ENCODE measurements around the gene SLC25A22. TPM values are rescaled to one million over a fixed set of nuclear protein-coding genes. Genes with fewer than 3 reads are reported as not detected.

The SLC25A22 gene
- total RNA-seq, 1 donor from 2014 or later: 20.9 TPM

GRCh38 chr11:834371-835316, 36.6 kb upstream of the SLC25A22 start:
- no peak for DNase-seq (ENCODE audit: extremely low read depth, low read depth, low spot score)

GRCh38 chr11:833849-834311, 35.8 kb upstream of the SLC25A22 start:
- no peak for DNase-seq (ENCODE audit: extremely low read depth, low read depth, low spot score)

- no peak for DNase-seq (ENCODE audit: extremely low read depth, low read depth, low spot score)
Measured at GRCh38 chr11:833114-833791, 35.2 kb upstream of the SLC25A22 start.

- DNase-seq (ENCODE audit: extremely low read depth, low read depth, low spot score): no peak
Measured at GRCh38 chr11:832529-833113, 34.5 kb upstream of the SLC25A22 start, which contains the start of gene CD151. Gene CD151, plus strand, starts transcription at chr11:832952. Its CDS starts 3,118 bp downstream, at chr11:836070.

GRCh38 chr11:831961-832528, 34.0 kb upstream of the SLC25A22 start:
- no peak for DNase-seq (ENCODE audit: extremely low read depth, low read depth, low spot score)

GRCh38 chr11:831118-831864, 33.2 kb upstream of the SLC25A22 start:
- no peak for DNase-seq (ENCODE audit: extremely low read depth, low read depth, low spot score)

GRCh38 chr11:830295-831117, 32.4 kb upstream of the SLC25A22 start:
- DNase-seq (ENCODE audit: extremely low read depth, low read depth, low spot score): no peak

- DNase-seq (ENCODE audit: extremely low read depth, low read depth, low spot score): no peak
Measured at GRCh38 chr11:829847-830294, 31.8 kb upstream of the SLC25A22 start.

- no peak for DNase-seq (ENCODE audit: extremely low read depth, low read depth, low spot score)
Measured at GRCh38 chr11:829176-829846, 31.2 kb upstream of the SLC25A22 start.

- DNase-seq (ENCODE audit: extremely low read depth, low read depth, low spot score): no peak
Measured at GRCh38 chr11:828506-829175, 30.6 kb upstream of the SLC25A22 start.

- no peak for DNase-seq (ENCODE audit: extremely low read depth, low read depth, low spot score)
Measured at GRCh38 chr11:827897-828192, 29.8 kb upstream of the SLC25A22 start, which contains the start of gene CRACR2B. Gene CRACR2B, plus strand, starts transcription at chr11:827919. Its CDS starts 689 bp downstream, at chr11:828608.

GRCh38 chr11:827146-827896, 29.2 kb upstream of the SLC25A22 start:
- no peak for DNase-seq (ENCODE audit: extremely low read depth, low read depth, low spot score)

- DNase-seq (ENCODE audit: extremely low read depth, low read depth, low spot score): no peak
Measured at GRCh38 chr11:826836-827145, 28.7 kb upstream of the SLC25A22 start.

- DNase-seq (ENCODE audit: extremely low read depth, low read depth, low spot score): no peak
Measured at GRCh38 chr11:826227-826621, 28.1 kb upstream of the SLC25A22 start.

- DNase-seq (ENCODE audit: extremely low read depth, low read depth, low spot score): no peak
Measured at GRCh38 chr11:825366-826226, 27.5 kb upstream of the SLC25A22 start.

- DNase-seq (ENCODE audit: extremely low read depth, low read depth, low spot score): no peak
Measured at GRCh38 chr11:824942-825341, 26.9 kb upstream of the SLC25A22 start.
